NK-92 treated with Interleukin-12 subunit alpha and Interleukin-12 subunit beta, amount 100 ng/mL, for 24 hours (cell line): ENCODE results near the gene DNAH8.
"Not testable (repeated sequence)": the region's sequence is repeated elsewhere in the genome, so short reads cannot be mapped to it uniquely, and the experiment has no call there.

Source experiments
- DNase-seq: peaks from one replicate; lab custom pipeline; 2025; lab: John Stamatoyannopoulos, UW

DNAH8 gene

GRCh38 chr6:38699702-38700101 is 15.4 kb upstream of the DNAH8 start:
- DNase-seq = not testable (repeated sequence)

GRCh38 chr6:38701551-38701950 is 13.6 kb upstream of the DNAH8 start:
- DNase-seq = no peak

- DNase-seq = peak; percentile 96
Observed at GRCh38 chr6:38702558-38703397, 12.3 kb upstream of the DNAH8 start, which contains the start of gene GLO1. Gene GLO1 (minus strand): TSS chr6:38703145. CDS start chr6:38703054, 91 bp downstream.

- DNase-seq = no peak
Observed at GRCh38 chr6:38703949-38704590, 11.0 kb upstream of the DNAH8 start.

- no peak for DNase-seq
Observed at GRCh38 chr6:38705924-38706323, 9.2 kb upstream of the DNAH8 start.

GRCh38 chr6:38708496-38708895 is 6.6 kb upstream of the DNAH8 start:
- DNase-seq = no peak

- DNase-seq = peak; percentile 71
Observed at GRCh38 chr6:38713812-38714211, 1.3 kb upstream of the DNAH8 start.

GRCh38 chr6:38714239-38715015 is 684 bp upstream of the DNAH8 start:
- no peak for DNase-seq

- DNase-seq = no peak
Observed at GRCh38 chr6:38716825-38717224, 1.7 kb downstream of the DNAH8 start.

GRCh38 chr6:38719358-38719757 is 4.2 kb downstream of the DNAH8 start:
- no peak for DNase-seq

GRCh38 chr6:38720295-38720694 is 5.2 kb downstream of the DNAH8 start:
- DNase-seq = no peak

- no peak for DNase-seq
Observed at GRCh38 chr6:38722038-38722437, 6.9 kb downstream of the DNAH8 start.

- DNase-seq = no peak
Observed at GRCh38 chr6:38722727-38723334, 7.7 kb downstream of the DNAH8 start.

GRCh38 chr6:38723783-38724182 is 8.7 kb downstream of the DNAH8 start:
- no peak for DNase-seq

GRCh38 chr6:38724343-38724742 is 9.2 kb downstream of the DNAH8 start:
- no peak for DNase-seq

GRCh38 chr6:38725414-38726183 is 10.5 kb downstream of the DNAH8 start:
- no peak for DNase-seq

GRCh38 chr6:38728203-38728602 is 13.1 kb downstream of the DNAH8 start:
- no peak for DNase-seq

GRCh38 chr6:38730140-38730862 is 15.2 kb downstream of the DNAH8 start:
- no peak for DNase-seq

- no peak for DNase-seq
Observed at GRCh38 chr6:38736951-38737350, 21.8 kb downstream of the DNAH8 start.

- DNase-seq = no peak
Observed at GRCh38 chr6:38738261-38738660, 23.1 kb downstream of the DNAH8 start.

- no peak for DNase-seq
Observed at GRCh38 chr6:38739532-38739931, 24.4 kb downstream of the DNAH8 start.
